ENCODE results near the gene CNGA2. TPM values are rescaled to one million over a fixed set of nuclear protein-coding genes. Genes with fewer than 3 reads are reported as not detected.

CNGA2 gene
- total RNA-seq, 3 donors from 2014 or later: not detected

DNA sequence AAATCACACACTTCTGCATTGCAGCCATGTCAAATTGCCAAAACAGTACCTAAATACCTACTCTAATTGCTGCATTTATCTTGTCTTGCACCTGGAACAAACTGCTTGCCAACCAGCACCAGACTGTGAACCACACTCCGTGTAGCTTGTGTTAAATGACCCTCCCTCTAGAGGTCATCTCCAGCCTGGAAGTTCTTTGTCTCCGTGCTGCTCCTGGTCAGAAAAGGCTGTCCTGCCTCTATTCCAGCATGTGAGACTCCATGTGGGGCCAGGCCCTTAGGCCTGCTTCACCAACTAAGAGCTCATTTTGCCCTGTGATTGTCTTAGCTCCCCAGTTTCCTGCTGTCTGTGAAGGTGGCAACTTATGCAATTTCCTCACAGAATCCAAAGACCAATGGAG lies 28.3 kb downstream of the CNGA2 start:
- Histone ChIP-seq H3K36me3 (ENCODE audit: low read depth) (no peaks in the 10 kb centered on the region), H3K4me1 (ENCODE audit: low read depth) (no peaks in the 10 kb centered on the region), H3K9me3 (no peaks in the 10 kb centered on the region), H3K4me3 (no peak overlapping the region)
- intact Hi-C loops (cut with DNase I, micrococcal nuclease): no loop called here
- DNase-seq (no peak), ATAC-seq (no peak)
- TF ChIP-seq, protein P1, sequence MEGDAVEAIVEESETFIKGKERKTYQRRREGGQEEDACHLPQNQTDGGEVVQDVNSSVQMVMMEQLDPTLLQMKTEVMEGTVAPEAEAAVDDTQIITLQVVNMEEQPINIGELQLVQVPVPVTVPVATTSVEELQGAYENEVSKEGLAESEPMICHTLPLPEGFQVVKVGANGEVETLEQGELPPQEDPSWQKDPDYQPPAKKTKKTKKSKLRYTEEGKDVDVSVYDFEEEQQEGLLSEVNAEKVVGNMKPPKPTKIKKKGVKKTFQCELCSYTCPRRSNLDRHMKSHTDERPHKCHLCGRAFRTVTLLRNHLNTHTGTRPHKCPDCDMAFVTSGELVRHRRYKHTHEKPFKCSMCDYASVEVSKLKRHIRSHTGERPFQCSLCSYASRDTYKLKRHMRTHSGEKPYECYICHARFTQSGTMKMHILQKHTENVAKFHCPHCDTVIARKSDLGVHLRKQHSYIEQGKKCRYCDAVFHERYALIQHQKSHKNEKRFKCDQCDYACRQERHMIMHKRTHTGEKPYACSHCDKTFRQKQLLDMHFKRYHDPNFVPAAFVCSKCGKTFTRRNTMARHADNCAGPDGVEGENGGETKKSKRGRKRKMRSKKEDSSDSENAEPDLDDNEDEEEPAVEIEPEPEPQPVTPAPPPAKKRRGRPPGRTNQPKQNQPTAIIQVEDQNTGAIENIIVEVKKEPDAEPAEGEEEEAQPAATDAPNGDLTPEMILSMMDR (IDR thresholded peaks at IDR 0.05): no peak

DNA sequence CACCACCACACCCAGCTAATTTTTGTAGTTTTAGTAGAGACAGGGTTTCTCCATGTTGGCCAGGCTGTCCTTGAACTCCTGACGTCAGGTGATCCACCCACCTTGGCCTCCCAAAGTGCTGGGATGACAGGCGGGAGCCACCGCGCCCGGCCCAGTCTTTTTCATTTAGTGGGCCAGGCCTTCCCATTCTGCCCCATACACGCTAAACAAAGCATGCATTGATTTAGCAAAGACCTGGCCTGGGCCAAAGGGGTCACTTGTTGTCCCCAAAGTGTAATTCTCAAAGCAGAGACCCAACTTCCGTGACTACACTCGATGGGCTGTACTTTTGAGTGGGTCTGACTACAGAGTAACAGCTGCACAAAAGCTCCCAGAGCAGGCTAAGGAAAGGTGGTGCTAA lies 29.2 kb downstream of the CNGA2 start:
- DNase-seq (no peak), ATAC-seq (no peak)
- TF ChIP-seq, protein P1 (IDR thresholded peaks at IDR 0.05): no peak
- intact Hi-C loops (cut with DNase I, micrococcal nuclease): no loop called here
- Histone ChIP-seq H3K4me1 (ENCODE audit: low read depth) (no peaks in the 10 kb centered on the region), H3K4me3 (no peak overlapping the region), H3K9me3 (no peaks in the 10 kb centered on the region), H3K36me3 (ENCODE audit: low read depth) (no peaks in the 10 kb centered on the region)

DNA sequence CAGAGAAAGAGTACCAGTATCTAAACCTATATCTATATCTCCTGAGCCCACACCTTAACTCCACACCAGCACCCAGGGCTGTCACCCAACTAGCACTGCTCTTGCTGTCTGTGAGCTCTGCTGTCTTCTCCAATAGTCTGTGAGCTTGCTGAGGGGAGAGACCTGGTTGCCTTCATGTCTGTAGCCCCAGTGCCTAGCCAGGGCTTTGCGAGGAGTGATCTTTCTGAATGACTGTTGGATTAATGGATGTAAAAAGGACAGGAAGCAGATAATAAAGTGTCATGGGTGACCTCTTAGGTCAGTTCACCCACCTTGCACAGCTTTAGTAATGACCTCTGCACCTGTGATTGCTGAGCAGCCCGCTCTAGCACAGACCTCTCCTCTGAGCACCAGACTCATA lies 30.5 kb downstream of the CNGA2 start:
- Histone ChIP-seq H3K9me3 (no peaks in the 10 kb centered on the region), H3K4me3 (no peak overlapping the region), H3K36me3 (ENCODE audit: low read depth) (no peaks in the 10 kb centered on the region), H3K4me1 (ENCODE audit: low read depth) (no peaks in the 10 kb centered on the region)
- DNase-seq: no peak
- ATAC-seq: no peak
- intact Hi-C loops (cut with DNase I, micrococcal nuclease): no loop called here
- TF ChIP-seq, protein P1 (IDR thresholded peaks at IDR 0.05): no peak

DNA sequence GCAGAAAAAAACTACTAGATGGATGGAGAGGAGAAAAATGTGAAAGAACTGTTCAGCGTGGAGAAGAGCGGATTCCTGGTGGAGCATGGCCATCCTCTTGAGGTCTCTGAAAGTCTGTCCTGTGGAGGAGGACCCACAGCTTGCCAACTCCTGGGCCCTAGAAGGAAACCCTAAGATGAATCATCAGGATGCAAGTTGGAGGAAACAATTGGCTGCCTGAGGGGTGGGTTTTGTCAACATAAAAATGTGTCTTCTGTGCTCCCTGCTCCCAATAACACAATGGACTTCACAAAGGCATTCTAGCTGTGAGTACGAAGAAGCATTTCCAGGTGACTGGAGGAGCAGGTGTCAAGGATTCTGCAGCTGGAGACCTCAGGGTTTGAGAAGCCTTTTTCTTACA lies 37.2 kb downstream of the CNGA2 start:
- ATAC-seq (no peak), DNase-seq (no peak)
- H3K36me3 ChIP-seq (ENCODE audit: low read depth): no peaks in the 10 kb centered on the region
- TF ChIP-seq, protein P1 (IDR thresholded peaks at IDR 0.05): no peak
- H3K4me3 ChIP-seq: no peak overlapping the region
- intact Hi-C loops (cut with DNase I, micrococcal nuclease): no loop called here
- no peaks in the 10 kb centered on the region for H3K4me1 ChIP-seq (ENCODE audit: low read depth)
- H3K9me3 ChIP-seq: no peaks in the 10 kb centered on the region

DNA sequence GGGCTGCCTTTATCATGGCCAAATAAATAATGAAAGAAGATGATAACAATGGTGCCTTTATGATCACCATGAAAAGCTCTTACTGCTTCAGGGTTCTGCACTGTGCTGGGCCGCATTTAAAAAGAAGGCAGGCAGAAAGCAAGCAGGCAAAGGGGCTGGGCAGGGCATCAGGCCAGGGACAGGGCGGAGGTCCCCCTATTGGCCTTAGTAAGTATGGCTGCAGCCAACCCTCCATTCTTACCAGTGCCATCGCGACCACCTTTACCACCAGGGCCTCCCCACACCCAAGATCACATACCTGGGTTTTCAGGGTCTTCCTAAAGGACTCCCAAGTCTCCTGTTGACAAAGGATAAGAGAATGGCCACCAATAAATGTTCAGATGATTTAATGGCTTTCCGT lies 38.9 kb downstream of the CNGA2 start:
- TF ChIP-seq, protein P1 (IDR thresholded peaks at IDR 0.05): no peak
- no peak for ATAC-seq
- intact Hi-C loops (cut with DNase I, micrococcal nuclease): no loop called here
- no peaks in the 10 kb centered on the region for H3K36me3 ChIP-seq (ENCODE audit: low read depth)
- no peaks in the 10 kb centered on the region for H3K9me3 ChIP-seq
- H3K4me1 ChIP-seq (ENCODE audit: low read depth): no peaks in the 10 kb centered on the region
- no peak for DNase-seq
- H3K4me3 ChIP-seq: no peak overlapping the region

DNA sequence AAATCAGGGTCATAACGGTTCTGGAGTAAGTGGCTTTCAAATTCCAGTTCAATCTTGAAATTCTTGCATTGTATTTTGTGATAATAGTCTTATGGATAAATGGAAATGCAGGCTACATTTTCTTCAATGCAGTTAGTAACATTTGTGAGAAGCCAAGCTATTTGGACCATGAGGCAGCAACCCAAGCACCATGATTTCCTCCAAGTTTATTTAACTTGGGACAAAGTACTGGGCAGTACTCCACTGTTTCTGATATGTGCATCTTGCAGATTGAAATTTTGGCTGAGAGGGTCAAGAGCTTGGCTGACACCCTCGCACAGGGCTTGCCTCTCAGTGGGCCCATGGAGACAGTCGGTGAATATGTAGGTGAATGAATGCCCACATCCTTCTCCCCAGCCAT lies 39.9 kb downstream of the CNGA2 start:
- H3K4me1 ChIP-seq (ENCODE audit: low read depth): no peaks in the 10 kb centered on the region
- intact Hi-C loops (cut with DNase I, micrococcal nuclease): no loop called here

More for the DNA sequence above, 39.9 kb downstream of the CNGA2 start:
- TF ChIP-seq, protein P1 (IDR thresholded peaks at IDR 0.05): no peak
- no peak for ATAC-seq
- Histone ChIP-seq H3K36me3 (ENCODE audit: low read depth) (no peaks in the 10 kb centered on the region), H3K4me3 (no peak overlapping the region), H3K9me3 (no peaks in the 10 kb centered on the region)
- DNase-seq: no peak
